PC-3 (cell line): ENCODE data around the gene TOB2.
"Not testable (repeated sequence)": the region's sequence is repeated elsewhere in the genome, so short reads cannot be mapped to it uniquely, and the experiment has no call there.

Experiments used
- EZH2 ChIP-seq: fragments of 300-600 bp; sonication (generic); IDR thresholded peaks from one replicate; pipeline ENCODE4 v1.6.1; 2017; ENCODE audit warnings: antibody characterized with exemption, mild to moderate bottlenecking, low read length; ENCODE audit not compliant: unreplicated experiment
- TF ChIP-seq, protein P1 (sequence below): fragments of 300-600 bp; sonication (generic); conservative IDR thresholded peaks from 2 replicates; pipeline ENCODE4 v1.5.1; 2017; ENCODE audit warnings: antibody characterized with exemption, low read depth, mild to moderate bottlenecking, low read length

GRCh38 chr22:41402851-41403250 is 43.8 kb downstream of the TOB2 start:
- TF ChIP-seq, protein P1, sequence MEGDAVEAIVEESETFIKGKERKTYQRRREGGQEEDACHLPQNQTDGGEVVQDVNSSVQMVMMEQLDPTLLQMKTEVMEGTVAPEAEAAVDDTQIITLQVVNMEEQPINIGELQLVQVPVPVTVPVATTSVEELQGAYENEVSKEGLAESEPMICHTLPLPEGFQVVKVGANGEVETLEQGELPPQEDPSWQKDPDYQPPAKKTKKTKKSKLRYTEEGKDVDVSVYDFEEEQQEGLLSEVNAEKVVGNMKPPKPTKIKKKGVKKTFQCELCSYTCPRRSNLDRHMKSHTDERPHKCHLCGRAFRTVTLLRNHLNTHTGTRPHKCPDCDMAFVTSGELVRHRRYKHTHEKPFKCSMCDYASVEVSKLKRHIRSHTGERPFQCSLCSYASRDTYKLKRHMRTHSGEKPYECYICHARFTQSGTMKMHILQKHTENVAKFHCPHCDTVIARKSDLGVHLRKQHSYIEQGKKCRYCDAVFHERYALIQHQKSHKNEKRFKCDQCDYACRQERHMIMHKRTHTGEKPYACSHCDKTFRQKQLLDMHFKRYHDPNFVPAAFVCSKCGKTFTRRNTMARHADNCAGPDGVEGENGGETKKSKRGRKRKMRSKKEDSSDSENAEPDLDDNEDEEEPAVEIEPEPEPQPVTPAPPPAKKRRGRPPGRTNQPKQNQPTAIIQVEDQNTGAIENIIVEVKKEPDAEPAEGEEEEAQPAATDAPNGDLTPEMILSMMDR, result not testable (repeated sequence)
- not testable (repeated sequence) for TF ChIP-seq EZH2
